ENCODE measurements around the gene NOTCH1.

DNA sequence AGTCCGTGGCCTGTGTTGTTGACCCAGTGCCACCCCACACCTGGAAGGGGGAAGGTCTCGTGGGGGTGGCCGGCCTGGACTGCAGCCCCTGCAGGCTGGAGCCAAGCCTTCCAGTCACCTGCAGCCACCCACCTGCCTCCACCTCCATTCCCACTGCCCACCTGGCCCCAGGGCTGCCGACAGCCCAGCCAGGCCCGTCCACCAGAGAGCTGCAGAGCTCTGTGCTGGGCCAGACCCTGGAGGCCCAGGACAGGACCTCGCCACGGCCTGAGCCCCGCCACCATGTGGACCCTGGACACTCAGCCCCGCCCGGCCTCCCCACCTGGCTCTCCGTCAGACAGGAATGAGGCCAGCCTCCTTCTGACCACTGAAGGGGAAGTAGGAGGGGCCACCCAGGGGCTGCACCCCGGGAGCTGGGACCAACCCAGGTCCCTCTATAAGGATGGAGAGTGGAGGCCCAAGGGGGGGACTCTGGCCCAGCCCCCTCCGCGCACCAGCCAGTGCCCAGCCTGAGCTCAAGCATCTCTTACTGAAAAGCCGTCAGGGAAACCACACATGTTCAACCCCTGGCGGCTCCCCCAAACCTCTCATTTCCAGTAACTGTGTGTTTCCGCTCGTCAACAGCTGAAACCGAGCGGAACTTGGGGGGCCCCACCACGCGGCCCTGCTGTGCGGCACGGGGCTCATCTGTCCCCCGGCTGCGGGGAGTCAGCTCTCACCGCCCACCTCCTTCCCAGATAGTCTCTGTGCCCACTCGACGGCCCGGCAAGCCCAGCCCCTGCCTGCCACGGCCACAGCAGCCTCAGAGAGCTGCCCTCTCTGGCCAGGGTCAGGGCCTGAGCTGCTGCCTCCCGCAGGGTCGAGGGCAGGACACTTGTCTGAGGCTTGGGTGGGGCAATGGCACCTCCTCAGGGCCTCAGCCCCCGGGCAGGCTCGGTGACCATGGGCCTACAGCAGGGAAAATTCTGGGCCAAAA is 12.8 kb downstream of the NOTCH1 start:
- TF ChIP-seq CTCF (IDR thresholded peaks at IDR 0.05; ENCODE audit: borderline replicate concordance, extremely low read depth, low read length, poor library complexity, severe bottlenecking) (no peak), EZH2 (IDR thresholded peaks at IDR 0.05; ENCODE audit: borderline replicate concordance, low read depth, low read length, severe bottlenecking) (no peak)

All from DND-41 (cell line).